Measurements from ENCODE around the gene MT1B.
"Not testable (repeated sequence)": the region's sequence is repeated elsewhere in the genome, so short reads cannot be mapped to it uniquely, and the experiment has no call there.

The MT1B gene

DNA sequence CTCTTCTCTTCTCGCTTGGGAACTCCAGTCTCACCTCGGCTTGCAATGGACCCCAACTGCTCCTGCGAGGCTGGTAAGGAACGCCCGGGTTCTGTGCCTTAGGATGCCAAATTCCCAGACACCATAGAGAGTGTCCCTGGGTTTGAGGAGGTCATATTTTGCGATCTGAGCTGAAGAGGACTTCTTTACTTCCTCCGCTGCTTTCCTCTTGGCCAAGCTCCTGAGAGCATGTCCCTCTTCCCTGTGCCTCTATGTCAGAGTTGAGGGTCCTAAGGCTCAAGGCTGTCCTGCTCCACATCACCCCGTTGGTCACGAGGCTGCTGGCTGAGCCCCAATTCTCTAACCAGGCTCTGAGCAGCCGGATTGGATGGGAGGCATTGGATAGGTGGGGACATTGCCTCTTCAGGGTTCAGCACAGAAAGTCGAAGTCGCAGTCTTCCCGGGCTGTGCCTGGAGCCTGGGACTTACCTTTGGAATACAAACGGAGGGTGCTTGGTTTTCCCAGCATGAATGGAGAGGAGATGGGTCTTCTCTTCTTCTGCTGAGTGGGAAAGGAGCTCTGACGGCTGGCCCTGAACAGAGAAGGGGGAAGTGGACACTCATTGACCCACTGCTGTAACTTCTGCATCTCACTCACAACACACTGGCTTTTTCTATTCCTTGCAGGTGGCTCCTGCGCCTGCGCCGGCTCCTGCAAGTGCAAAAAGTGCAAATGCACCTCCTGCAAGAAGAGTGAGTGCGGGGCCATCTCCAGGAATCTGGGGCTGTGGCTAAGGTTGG is 18.3 kb downstream of the MT1B start:
- no peak for DNase-seq

DNA sequence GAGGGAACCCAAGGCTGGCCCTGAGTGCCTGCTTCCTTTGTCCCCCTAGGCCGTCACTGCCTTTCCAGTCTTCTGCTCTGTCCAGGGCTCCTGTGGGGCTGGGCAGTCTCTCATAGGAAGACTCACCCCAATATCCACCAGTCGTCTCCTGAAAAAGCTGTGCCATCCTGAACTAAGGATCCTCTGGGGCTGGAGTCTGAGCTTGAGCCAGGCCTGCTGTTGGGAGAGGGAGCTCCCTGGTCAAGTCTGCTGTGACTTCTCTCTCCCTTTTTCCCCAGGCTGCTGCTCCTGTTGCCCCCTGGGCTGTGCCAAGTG is 18.9 kb downstream of the MT1B start:
- DNase-seq, result no peak

DNA sequence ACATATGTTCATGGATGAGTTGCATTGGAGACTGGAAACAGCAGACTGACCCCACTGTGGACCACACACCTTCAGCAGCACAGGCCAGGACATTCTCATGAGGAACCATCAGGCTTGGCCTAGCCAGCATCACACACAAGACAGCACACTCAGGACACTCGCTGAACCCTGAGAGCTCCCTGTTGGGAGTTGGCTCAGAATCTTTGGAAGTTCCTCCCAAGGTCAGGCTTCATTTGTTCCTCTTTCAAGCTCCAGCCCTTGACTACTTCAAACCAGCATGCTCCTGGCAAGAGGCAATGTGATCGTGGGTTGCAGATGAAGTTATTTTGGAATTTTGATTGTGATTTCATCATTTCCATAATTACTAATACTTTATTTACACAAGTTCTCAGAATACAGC is 20.0 kb downstream of the MT1B start:
- DNase-seq, result not testable (repeated sequence)

GRCh38 chr16:56672171-56672570 is 20.5 kb downstream of the MT1B start:
- not testable (repeated sequence) for DNase-seq

GRCh38 chr16:56672761-56673536 is 21.3 kb downstream of the MT1B start:
- DNase-seq, result no peak

DNA sequence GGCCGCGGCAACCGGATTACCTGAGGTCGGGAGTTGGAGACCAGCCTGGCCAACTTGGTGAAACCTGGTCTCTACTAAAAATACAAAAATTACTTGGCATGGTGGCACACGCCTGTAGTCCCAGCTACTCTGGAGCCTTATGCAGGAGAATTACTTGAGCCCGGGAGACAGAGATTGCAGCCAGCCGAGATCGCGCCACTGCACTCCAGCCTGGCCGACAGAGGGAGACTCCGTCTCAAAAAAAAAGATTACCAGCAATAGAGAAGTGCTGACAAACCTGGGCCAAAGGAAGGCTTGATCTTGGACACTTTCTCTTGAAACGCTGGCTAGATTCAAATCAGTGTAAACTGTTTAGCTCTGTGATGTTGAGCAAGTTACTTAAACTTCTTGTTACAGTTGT is 22.2 kb downstream of the MT1B start:
- no peak for DNase-seq

DNA sequence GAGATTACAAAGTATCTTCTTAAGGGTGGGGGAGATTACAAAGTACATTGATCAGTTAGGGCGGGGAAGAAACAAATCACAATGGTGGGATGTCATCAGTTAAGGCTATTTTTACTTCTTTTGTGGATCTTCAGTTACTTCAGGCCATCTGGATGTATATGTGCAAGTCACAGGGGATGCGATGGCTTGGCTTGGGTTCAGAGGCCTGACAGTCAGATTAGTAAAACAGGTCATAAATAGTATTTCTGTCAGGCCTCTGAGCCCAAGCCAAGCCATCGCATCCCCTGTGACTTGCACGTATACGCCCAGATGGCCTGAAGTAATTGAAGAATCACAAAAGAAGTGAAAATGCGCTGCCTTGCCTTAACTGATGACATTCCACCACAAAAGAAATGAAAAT is 22.9 kb downstream of the MT1B start:
- DNase-seq, result not testable (repeated sequence)

GRCh38 chr16:56675685-56676210 is 24.1 kb downstream of the MT1B start:
- peak; percentile 71 for DNase-seq

GRCh38 chr16:56677474-56677873 is 25.8 kb downstream of the MT1B start:
- DNase-seq, result no peak

GRCh38 chr16:56679078-56679730 is 27.5 kb downstream of the MT1B start:
- DNase-seq, result no peak

GRCh38 chr16:56679818-56680217 is 28.1 kb downstream of the MT1B start:
- no peak for DNase-seq

GRCh38 chr16:56681939-56682702 is 30.4 kb downstream of the MT1B start, which contains the start of gene MT1X:
MT1X (plus strand) TSS chr16:56682470; CDS start chr16:56682541, 71 bp downstream.
- peak; percentile 90 for DNase-seq

- no peak for DNase-seq
These were observed 31.2 kb downstream of the MT1B start for GRCh38 chr16:56682703-56683397.

- no peak for DNase-seq
These were observed 31.9 kb downstream of the MT1B start for GRCh38 chr16:56683424-56684172.

GRCh38 chr16:56684256-56684925 is 32.7 kb downstream of the MT1B start:
- no peak for DNase-seq

GRCh38 chr16:56684926-56685590 is 33.4 kb downstream of the MT1B start:
- DNase-seq, result no peak

DNA sequence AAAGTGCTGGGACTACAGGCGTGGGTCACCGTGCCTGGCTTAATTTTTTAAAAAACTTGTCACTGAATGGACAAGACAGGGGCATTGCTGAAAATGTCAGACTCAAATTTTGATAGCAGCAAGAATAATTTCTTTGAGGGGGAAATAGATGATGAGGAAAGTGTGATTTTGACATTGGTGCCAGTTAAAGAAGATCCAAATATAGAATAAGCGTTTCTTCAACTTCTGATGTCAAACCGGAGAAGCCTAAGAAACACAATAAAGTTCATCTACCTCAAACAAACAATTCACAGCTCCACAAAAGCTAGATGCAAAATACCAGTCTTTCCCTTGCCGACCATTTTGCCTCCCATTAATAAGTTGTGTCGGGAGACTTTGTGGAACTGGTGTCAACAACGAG is 35.1 kb downstream of the MT1B start:
- no peak for DNase-seq

GRCh38 chr16:56688762-56689161 is 37.1 kb downstream of the MT1B start:
- DNase-seq, result no peak

- DNase-seq, result no peak
These were observed 37.5 kb downstream of the MT1B start for GRCh38 chr16:56689171-56689570.
